Measurements from ENCODE around the gene GAP43. TPM values are rescaled to one million over a fixed set of nuclear protein-coding genes. Genes with fewer than 3 reads are reported as not detected.
"Not testable (repeated sequence)": the region's sequence is repeated elsewhere in the genome, so short reads cannot be mapped to it uniquely, and the experiment has no call there.

The GAP43 gene
- polyA plus RNA-seq, 4 donors = 0.26 to 1.5 (median 0.64) TPM

DNA sequence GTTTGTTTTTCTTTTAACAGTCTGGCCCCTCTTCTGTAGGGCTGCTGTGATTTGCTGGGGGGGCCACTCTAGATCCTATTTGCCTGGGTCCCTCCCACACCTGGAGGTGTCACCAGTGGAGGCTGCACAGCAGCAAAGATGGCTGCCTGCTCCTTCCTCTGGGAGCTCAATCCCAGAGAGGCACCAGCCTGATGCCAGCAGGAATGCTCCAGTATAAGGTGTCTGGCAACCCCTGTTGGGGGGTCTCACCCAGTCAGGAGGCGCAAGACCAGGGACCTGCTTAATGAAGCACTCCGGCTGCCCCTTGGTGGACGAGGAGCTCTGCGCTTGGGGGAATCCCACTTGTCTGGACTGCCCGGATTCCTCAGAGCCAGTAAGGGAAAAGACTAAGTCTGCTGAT lies 118.3 kb downstream of the GAP43 start:
- no peak for DNase-seq (ENCODE audit: low read depth in 4 of 4, low spot score in 2 of 4)

DNA sequence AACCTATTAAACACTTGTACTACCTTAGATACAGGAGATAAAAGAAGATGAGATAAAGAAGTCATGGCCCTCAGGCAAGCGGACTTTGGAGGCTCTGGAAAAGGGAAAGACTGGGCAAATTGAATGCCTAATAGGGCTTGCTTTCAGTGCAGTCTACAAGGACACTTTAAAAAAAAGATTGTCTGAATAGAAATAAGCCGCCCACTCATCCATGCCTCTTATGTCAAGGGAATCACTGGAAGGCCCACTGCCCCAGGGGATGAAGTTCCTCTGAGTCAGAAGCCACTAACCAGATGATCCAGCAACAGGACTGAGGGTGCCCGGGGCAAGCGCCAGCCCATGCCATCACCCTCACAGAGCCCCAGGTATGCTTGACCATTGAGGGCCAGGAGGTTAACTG lies 121.2 kb downstream of the GAP43 start:
- DNase-seq (ENCODE audit: low read depth in 4 of 4, low spot score in 2 of 4) = not testable (repeated sequence)

DNA sequence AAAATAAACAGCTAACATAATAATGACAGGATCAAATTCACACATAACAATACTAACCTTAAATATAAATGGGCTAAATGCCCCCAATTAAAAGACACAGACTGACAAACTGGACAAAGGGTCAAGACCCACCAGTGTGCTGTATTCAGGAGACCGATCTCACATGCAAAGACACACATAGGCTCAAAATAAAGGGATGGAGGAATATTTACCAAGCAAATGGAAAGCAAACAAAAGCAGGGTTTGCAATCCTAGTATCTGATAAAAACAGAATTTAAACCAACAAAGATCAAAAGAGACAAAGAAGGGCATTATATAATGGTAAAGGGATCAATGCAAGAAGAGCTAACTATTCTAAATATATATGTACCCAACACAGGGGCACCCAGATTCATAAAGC lies 129.7 kb downstream of the GAP43 start:
- DNase-seq (ENCODE audit: low read depth in 4 of 4, low spot score in 2 of 4) = not testable (repeated sequence)

DNA sequence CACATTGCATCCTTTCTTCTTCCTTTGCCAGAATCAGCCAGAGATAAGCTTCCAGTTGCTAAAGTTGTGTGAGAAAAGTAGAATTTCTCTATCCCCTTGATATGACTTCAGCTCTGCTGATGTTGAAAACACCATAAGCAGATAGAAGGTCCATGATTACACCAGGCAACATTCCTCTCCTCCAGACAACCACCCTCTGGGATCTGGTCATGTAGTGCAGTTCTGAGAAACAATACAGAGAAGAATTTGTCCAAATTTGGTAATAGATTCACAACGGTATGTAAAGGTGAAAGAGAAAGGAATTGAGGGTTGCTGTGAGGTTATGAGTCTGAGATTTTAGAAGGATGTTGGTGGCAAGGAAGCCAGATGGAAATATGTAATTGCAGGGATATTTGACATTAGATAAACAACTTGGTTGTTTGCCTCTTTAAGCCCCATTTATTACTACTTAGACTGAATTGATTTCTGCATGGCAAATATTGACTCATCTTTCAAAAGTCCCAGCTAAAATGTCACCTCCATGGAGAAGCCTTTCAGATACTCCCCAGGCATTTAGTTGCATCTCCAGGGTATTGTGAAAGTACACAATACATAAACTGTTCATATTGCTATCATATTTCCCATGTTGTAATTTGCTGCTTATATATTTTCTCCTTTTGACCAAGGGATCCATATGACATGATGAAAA lies 134.9 kb downstream of the GAP43 start:
- DNase-seq (ENCODE audit: low read depth in 4 of 4, low spot score in 2 of 4) = no peak

DNA sequence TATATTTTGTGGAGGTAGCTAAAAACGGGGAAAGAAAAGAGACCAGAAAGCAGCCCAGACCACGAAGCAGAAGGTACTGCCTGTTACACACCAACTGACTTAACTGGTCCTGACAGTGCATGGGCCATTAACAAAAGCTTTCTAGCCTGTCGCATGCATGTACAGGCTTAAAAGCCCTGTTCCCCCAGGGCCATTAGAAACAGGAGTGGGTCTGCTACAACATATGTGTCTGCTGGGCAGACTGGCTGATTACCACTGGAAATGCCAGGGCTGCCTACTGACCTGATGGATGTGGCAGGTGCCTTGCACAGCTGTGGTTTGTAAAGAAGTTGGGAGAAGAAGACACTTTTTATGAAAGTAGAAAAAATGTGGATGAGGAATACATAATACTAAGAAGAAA lies 137.4 kb downstream of the GAP43 start:
- no peak for DNase-seq (ENCODE audit: low read depth in 4 of 4, low spot score in 2 of 4)

GRCh38 chr3:115761927-115762305 lies 138.6 kb downstream of the GAP43 start:
- DNase-seq (ENCODE audit: low read depth in 4 of 4, low spot score in 2 of 4) = no peak

GRCh38 chr3:115766587-115767482 lies 143.5 kb downstream of the GAP43 start:
- no peak for DNase-seq (ENCODE audit: low read depth in 4 of 4, low spot score in 2 of 4)

DNA sequence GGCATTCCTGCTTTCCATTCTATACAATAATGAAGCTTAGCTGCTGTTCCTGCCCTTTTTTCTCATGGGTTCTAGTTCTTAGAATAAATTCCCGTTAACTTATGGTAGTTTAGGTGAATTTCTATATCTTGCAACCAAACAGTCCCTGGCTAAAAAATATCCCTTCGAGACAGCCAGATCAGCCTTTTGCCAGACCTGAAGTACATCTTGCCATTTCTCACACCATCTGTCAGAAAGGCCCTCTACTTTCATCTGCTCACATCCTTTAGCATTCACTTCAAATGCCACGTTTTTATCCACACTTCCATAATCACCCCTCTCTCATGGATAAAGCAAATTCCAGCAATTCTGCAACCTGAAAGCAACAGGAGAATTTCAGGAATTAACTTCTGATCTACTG lies 145.4 kb downstream of the GAP43 start:
- DNase-seq (ENCODE audit: low read depth in 4 of 4, low spot score in 2 of 4) = no peak

Measured in left renal cortex interstitium (tissue), 4 donors.